SJSA1 (cell line): Measurements from ENCODE around the gene GRB7. TPM values are rescaled to one million over a fixed set of nuclear protein-coding genes. Genes with fewer than 3 reads are reported as not detected.

Experiments
- DNase-seq, 2 experiments: peaks; one replicate each; pipeline ENCODE4 v3.0.0-alpha.2; 2015 to 2020; ENCODE audit warnings: low spot score in 2 of 2, low read depth in 1 of 2
- H3K27ac ChIP-seq: fragments of 250-450 bp; sonication (Bioruptor Pico); 2 replicates; pipeline ENCODE4 v1.5.1; 2020; ENCODE audit warnings: mild to moderate bottlenecking, moderate library complexity
- H3K27me3 ChIP-seq: fragments of 250-450 bp; sonication (Bioruptor Pico); replicated peaks from 2 replicates; pipeline ENCODE4 v1.5.1; 2020; ENCODE audit warnings: mild to moderate bottlenecking, moderate library complexity
- H3K36me3 ChIP-seq: fragments of 250-450 bp; sonication (Bioruptor Pico); 2 replicates; pipeline ENCODE4 v1.5.1; 2020; ENCODE audit warnings: mild to moderate bottlenecking
- H3K4me1 ChIP-seq: fragments of 250-450 bp; sonication (Bioruptor Pico); replicated peaks from 2 replicates; pipeline ENCODE4 v1.6.1; 2021; ENCODE audit warnings: mild to moderate bottlenecking
- H3K4me3 ChIP-seq: fragments of 250-450 bp; sonication (Bioruptor Pico); 2 replicates; pipeline ENCODE4 v1.5.1; 2020; ENCODE audit warnings: mild to moderate bottlenecking
- H3K9me3 ChIP-seq: fragments of 250-450 bp; sonication (Bioruptor Pico); replicated peaks from 2 replicates; pipeline ENCODE4 v1.5.1; 2020; ENCODE audit warnings: mild to moderate bottlenecking
- total RNA-seq: library from RNA; depleted of rRNA; stranded (reverse); fragments of >200 nt; shearing (Covaris generic); gene quantifications from 2 replicates; pipeline ENCODE4 v1.2.3, GENCODE V29; 2014

The GRB7 gene
- total RNA-seq, 1 experiment from 2014 or later: not detected

DNA sequence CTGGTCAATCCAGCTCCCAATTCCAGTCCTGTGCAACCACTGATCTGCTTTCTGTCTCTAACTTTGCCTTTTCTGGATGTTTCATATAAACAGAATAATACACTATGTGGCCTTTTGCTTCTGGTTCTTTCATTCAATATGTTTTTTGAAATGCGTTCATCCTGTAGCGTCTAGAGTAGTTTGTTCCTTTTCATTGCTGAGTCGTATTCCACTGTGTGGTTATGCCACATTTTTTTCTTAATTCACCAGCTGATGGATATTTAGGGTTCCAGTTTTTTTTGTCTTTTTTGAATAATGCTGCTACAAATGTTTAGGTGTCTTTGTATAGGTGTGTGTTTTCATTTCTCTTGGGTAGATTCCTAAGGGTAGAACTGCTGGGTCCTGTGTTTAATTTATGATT lies 5.2 kb upstream of the GRB7 start:
- Histone ChIP-seq H3K27me3 (no peaks in the 10 kb centered on the region), H3K27ac (no peak overlapping the region), H3K9me3 (no peaks in the 10 kb centered on the region), H3K4me3 (no peak overlapping the region), H3K36me3 (peaks cover 24% of the 10 kb centered on the region), H3K4me1 (peaks cover 16% of the 10 kb centered on the region)
- DNase-seq: no peak

DNA sequence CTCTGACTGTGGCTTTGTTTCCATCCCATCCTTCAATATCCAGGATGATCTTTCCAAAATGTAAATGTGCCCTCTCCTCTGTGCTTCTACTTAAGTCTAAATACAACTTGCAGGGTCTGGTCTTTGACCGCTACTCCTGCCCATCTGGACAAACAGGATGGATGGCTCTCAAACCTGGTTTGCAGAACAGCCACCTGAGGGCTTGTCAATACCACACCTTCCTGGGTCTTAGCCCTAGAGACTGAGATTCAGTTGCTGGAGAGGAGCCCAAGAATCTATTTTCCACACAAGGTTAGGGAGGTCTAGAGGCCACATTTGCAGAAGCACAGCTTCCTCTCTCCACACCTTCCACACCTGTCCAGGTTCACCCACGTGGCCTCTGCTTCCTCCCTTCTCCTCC lies 1.9 kb upstream of the GRB7 start:
- no peak overlapping the region for H3K4me3 ChIP-seq
- DNase-seq: no peak
- H3K27ac ChIP-seq: no peak overlapping the region
- H3K9me3 ChIP-seq: no peaks in the 10 kb centered on the region
- H3K27me3 ChIP-seq: no peaks in the 10 kb centered on the region
- peaks cover 18% of the 10 kb centered on the region for H3K4me1 ChIP-seq
- H3K36me3 ChIP-seq: no peaks in the 10 kb centered on the region

GRCh38 chr17:39736319-39737165 lies 1.2 kb upstream of the GRB7 start:
- no peaks in the 10 kb centered on the region for H3K9me3 ChIP-seq
- H3K27me3 ChIP-seq: no peaks in the 10 kb centered on the region
- DNase-seq: no peak
- H3K4me3 ChIP-seq: no peak overlapping the region
- no peaks in the 10 kb centered on the region for H3K36me3 ChIP-seq
- no peak overlapping the region for H3K27ac ChIP-seq
- H3K4me1 ChIP-seq: peaks cover 21% of the 10 kb centered on the region

GRCh38 chr17:39737206-39737759 lies 455 bp upstream of the GRB7 start:
- no peak for DNase-seq
- Histone ChIP-seq H3K9me3 (no peaks in the 10 kb centered on the region), H3K27ac (no peak overlapping the region), H3K27me3 (no peaks in the 10 kb centered on the region), H3K4me3 (no peak overlapping the region), H3K4me1 (peaks cover 21% of the 10 kb centered on the region), H3K36me3 (no peaks in the 10 kb centered on the region)

GRCh38 chr17:39738568-39738901 lies 797 bp downstream of the GRB7 start:
- H3K36me3 ChIP-seq: no peaks in the 10 kb centered on the region
- H3K4me1 ChIP-seq: peaks cover 21% of the 10 kb centered on the region
- H3K4me3 ChIP-seq: no peak overlapping the region
- no peak for DNase-seq
- no peaks in the 10 kb centered on the region for H3K27me3 ChIP-seq
- H3K27ac ChIP-seq: no peak overlapping the region
- no peaks in the 10 kb centered on the region for H3K9me3 ChIP-seq

DNA sequence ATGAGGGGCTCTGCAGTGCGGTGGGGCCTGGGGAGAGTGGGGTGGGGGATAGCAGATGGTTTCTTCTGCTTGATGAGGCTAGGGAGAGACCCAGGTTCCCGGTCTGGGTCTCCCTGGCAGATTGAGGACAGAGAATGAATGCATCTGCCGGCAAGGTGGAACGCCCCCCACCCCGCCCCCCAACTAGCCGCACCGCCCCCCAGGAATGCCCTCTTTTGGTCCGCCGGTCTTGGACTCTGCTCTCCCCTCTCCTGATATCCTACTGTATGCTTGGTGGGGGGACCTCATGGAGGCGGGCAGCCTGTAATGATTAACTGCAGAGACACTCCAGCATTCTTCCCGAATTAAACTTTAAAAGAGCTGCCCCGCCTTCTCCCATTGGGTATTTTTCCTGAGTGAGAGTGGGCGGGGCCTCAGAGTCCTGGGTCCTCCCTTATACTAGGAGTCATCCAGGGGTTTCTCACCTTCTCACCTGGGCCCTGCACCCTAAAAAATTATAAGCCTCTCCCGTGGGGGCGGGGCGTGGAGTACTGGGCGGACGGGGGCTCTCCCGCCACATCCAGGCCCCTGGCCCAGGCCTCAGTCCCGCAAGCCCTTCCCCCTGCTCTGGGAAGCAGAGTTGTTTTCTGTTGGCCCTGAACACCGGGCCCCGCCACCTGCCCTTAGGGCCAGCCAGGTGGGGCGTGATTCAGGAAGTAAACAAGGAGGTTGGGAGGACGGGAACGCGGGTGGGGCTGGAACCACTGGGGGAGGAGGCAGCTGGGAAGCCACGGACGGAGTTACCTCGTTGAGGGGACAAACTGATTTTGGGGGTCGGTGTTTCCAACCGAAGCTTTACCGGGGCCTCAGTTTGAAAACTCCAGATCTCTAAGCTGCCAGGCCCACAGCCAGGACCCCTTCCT lies 1.5 kb downstream of the GRB7 start:
- no peak for DNase-seq
- no peak overlapping the region for H3K4me3 ChIP-seq
- no peaks in the 10 kb centered on the region for H3K27me3 ChIP-seq
- no peak overlapping the region for H3K27ac ChIP-seq
- H3K9me3 ChIP-seq: no peaks in the 10 kb centered on the region
- H3K36me3 ChIP-seq: no peaks in the 10 kb centered on the region
- peaks cover 21% of the 10 kb centered on the region for H3K4me1 ChIP-seq

DNA sequence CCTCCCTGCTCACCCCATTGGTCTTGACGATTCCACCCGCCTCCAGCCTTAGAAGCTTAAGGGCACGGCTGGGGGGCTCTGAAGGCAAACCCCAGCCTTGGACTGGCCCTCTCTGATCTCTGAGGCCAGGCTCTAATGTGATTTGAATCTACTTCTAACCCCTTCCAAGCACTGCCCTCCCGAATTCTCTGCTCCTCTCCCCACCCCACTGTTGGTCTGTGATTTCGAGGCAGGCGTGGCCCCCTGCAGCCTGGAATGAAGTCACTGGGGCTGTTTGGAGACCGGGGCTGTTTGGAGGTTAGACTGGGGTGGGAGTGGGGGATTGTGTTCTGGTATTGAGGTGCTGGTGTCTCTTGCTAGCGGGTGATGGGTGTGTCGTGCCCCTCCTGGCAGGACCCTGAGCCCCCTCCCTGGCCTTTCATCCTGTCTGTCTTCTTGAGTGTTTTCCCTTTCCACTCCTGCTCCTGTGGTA lies 2.2 kb downstream of the GRB7 start:
- DNase-seq: no peak
- H3K36me3 ChIP-seq: no peaks in the 10 kb centered on the region
- H3K4me3 ChIP-seq: no peak overlapping the region
- H3K27ac ChIP-seq: no peak overlapping the region
- H3K9me3 ChIP-seq: no peaks in the 10 kb centered on the region
- peaks cover 21% of the 10 kb centered on the region for H3K4me1 ChIP-seq
- no peaks in the 10 kb centered on the region for H3K27me3 ChIP-seq

DNA sequence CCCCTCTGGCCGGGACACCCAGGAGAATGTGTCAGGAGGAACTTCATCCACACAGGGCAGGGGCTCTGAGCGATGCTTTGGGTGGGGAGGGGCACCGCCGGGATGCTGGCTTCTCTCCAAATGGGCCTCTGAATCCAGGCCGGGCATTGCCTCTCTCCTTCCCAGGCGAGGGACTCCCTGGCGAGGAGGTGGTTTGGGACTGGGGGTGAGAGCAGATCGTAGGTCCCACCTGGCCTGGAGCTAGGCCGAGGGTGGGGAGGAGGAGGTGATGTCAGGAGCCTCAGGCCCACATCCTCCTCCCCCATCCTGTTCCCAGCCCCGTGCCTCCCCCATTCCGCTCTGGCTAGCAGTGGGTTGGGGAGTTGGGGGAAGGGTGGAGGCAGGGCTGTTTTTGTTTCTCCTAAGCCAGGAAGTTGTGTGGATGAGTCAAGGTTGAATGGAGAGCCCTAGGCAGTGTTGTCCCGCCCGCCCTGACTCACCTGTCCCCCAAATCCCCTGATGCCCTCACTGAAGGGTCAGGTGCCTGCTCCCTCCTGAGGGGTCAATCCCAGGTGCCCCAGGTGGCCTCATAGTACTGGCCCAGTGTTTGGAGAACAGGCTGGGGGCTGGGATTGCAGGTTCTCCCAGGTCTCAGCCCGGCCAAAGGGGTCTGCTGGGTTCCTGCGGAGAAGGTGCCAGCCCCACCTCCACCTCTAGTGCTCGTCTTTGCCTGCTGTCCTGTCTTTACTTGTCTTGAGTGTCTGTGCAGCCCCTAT lies 2.8 kb downstream of the GRB7 start:
- Histone ChIP-seq H3K36me3 (no peaks in the 10 kb centered on the region), H3K4me1 (peaks cover 21% of the 10 kb centered on the region), H3K4me3 (no peak overlapping the region), H3K27ac (no peak overlapping the region), H3K27me3 (no peaks in the 10 kb centered on the region), H3K9me3 (no peaks in the 10 kb centered on the region)
- DNase-seq: peak; percentile 32 to 65

DNA sequence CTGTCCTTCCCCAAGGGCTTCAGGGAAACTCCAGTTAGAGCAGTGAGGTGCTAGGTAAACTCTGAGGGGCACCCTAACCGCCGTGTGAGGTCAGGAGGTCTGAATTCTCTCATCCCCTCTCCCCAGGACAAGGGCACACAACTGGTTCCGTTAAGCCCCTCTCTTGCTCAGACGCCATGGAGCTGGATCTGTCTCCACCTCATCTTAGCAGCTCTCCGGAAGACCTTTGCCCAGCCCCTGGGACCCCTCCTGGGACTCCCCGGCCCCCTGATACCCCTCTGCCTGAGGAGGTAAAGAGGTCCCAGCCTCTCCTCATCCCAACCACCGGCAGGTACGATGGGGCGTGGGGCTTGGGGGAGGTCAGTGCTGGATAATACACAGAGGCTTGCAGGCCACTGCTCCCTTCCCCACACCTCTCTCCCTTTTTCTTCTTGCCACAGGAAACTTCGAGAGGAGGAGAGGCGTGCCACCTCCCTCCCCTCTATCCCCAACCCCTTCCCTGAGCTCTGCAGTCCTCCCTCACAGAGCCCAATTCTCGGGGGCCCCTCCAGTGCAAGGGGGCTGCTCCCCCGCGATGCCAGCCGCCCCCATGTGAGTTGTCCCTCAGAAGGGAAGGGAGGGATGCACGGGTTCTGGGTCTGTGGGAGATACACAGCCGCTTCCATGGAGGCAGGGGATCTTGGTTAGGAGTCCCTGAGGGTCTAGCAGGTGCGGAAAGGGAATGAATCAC lies 4.6 kb downstream of the GRB7 start:
- no peaks in the 10 kb centered on the region for H3K36me3 ChIP-seq
- H3K27me3 ChIP-seq: no peaks in the 10 kb centered on the region
- H3K4me1 ChIP-seq: peaks cover 14% of the 10 kb centered on the region
- no peaks in the 10 kb centered on the region for H3K9me3 ChIP-seq
- no peak overlapping the region for H3K4me3 ChIP-seq
- no peak for DNase-seq
- H3K27ac ChIP-seq: no peak overlapping the region

DNA sequence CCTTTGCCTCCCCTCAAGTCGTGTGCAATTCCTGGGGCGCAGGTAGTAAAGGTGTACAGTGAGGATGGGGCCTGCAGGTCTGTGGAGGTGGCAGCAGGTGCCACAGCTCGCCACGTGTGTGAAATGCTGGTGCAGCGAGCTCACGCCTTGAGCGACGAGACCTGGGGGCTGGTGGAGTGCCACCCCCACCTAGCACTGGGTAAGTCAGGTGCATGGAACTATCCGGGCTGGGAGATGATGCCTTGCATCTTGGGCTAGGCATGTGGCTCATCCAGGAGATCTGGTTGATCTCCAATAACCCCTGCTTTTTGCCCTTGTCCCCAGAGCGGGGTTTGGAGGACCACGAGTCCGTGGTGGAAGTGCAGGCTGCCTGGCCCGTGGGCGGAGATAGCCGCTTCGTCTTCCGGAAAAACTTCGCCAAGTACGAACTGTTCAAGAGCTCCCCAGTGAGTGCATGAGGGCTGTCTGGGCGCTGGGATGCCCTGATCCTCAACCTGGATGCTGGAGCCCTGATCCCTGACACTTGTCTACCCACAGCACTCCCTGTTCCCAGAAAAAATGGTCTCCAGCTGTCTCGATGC lies 5.2 kb downstream of the GRB7 start:
- Histone ChIP-seq H3K4me3 (no peak overlapping the region), H3K36me3 (no peaks in the 10 kb centered on the region), H3K9me3 (no peaks in the 10 kb centered on the region), H3K27me3 (no peaks in the 10 kb centered on the region), H3K4me1 (peaks cover 14% of the 10 kb centered on the region), H3K27ac (no peak overlapping the region)
- no peak for DNase-seq

GRCh38 chr17:39744075-39744835 lies 6.5 kb downstream of the GRB7 start:
- H3K27ac ChIP-seq: no peak overlapping the region
- H3K27me3 ChIP-seq: no peaks in the 10 kb centered on the region

DNA sequence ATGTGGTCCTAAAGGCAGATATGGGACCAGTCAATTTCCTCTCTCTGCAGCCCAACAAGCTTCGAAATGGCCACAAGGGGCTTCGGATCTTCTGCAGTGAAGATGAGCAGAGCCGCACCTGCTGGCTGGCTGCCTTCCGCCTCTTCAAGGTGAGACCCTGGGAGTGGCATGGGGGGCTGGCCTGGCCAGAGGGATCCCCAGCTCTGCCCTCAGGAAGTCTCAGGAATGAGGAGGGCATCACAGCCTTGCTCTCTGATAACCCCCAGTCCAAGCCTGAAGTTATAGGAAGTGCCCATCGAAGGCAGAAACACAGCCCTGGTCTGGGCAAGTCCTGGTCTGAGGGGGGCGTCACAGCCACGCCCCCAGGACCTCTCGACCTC lies 7.1 kb downstream of the GRB7 start:
- H3K36me3 ChIP-seq: no peaks in the 10 kb centered on the region
- H3K27ac ChIP-seq: no peak overlapping the region
- DNase-seq: no peak
- no peaks in the 10 kb centered on the region for H3K9me3 ChIP-seq
- H3K4me3 ChIP-seq: no peak overlapping the region
- H3K27me3 ChIP-seq: no peaks in the 10 kb centered on the region
- H3K4me1 ChIP-seq: peaks cover 13% of the 10 kb centered on the region

More at GRCh38 chr17:39744075-39744835, 6.5 kb downstream of the GRB7 start:
- Histone ChIP-seq H3K4me3 (no peak overlapping the region), H3K9me3 (no peaks in the 10 kb centered on the region), H3K36me3 (no peaks in the 10 kb centered on the region), H3K4me1 (peaks cover 14% of the 10 kb centered on the region)
- no peak for DNase-seq
